GM12891 (cell line): ENCODE data around the gene GNLY.

Experiments used
- POLR2AphosphoS5 ChIP-seq: IDR thresholded peaks from 2 replicates; pipeline ENCODE4 v1.6.1; 2011; ENCODE audit warnings: low read depth, low read length, control low read depth
- TAF1 ChIP-seq: IDR thresholded peaks from 2 replicates; pipeline ENCODE4 v1.6.1; 2011; ENCODE audit warnings: low read depth, low read length, control low read depth

DNA sequence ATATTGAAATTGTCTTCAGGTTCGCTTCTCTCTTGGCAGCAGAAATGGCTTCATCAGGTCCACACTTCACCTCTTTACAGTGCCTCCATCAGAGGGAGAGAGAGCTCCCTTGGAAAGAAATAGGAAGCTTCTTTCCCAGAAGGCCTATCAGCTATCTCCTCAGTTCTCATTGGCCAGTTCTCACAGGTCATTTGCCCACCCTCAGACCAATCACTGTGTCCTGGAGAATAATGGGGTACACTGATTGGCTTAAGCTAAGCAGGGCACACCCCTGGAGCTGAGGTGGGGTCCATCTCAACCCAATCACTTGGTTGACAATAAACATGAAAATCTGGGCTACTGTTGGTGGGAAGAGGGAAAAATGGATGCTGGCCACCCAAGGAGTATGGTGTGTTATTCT is 5.2 kb downstream of the GNLY start:
- TF ChIP-seq TAF1: no peak
- TF ChIP-seq POLR2AphosphoS5: no peak
